Measurements from ENCODE around the gene SLC35F5.

DNA sequence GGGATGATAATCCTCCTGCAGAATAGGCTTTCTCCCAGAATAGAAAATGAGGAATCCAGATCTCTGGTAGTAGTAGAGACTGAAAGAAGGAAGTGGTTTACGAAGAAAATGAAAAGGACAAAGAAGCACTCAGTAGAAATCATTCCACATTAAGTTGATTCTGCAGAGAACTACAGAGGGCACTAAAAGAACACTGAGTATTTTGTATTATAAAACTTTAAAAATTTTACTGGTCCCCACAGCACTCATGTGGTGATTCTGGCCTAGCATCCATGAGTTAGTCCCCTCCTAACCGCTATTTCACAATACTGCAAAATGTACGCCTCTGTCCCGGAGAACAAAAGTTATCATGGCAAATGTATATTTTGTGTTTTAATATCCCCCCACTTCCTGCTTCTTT is 42.9 kb upstream of the SLC35F5 start:
- TF ChIP-seq POLR2A (IDR thresholded peaks at IDR 0.05) = no peak
- TF ChIP-seq, protein P1, sequence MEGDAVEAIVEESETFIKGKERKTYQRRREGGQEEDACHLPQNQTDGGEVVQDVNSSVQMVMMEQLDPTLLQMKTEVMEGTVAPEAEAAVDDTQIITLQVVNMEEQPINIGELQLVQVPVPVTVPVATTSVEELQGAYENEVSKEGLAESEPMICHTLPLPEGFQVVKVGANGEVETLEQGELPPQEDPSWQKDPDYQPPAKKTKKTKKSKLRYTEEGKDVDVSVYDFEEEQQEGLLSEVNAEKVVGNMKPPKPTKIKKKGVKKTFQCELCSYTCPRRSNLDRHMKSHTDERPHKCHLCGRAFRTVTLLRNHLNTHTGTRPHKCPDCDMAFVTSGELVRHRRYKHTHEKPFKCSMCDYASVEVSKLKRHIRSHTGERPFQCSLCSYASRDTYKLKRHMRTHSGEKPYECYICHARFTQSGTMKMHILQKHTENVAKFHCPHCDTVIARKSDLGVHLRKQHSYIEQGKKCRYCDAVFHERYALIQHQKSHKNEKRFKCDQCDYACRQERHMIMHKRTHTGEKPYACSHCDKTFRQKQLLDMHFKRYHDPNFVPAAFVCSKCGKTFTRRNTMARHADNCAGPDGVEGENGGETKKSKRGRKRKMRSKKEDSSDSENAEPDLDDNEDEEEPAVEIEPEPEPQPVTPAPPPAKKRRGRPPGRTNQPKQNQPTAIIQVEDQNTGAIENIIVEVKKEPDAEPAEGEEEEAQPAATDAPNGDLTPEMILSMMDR (IDR thresholded peaks at IDR 0.05) = no peak
